Measurements from ENCODE around the gene ZNF620.

DNA sequence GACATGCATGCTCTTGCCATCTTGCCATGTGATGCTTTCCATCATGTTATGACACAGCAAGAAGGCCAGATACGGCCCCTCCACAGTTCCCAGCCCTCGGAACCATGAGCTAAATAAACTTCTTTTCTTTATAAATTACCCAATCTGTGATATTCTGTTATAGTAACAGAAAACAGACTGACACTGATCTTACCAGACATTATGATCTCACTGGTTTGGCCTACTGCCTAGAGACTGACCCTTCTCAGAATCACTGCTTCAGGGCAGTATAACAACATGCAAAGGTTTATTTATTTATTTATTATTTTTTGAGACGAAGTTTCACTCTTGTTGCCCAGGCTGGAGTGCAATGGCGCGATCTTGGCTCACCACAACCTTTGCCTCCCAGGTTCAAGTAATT is 14.9 kb upstream of the ZNF620 start:
- TF ChIP-seq HOXB5 (CRISPR knock-in tag; IDR thresholded peaks at IDR 0.05) = no peak
- TF ChIP-seq, protein P1, sequence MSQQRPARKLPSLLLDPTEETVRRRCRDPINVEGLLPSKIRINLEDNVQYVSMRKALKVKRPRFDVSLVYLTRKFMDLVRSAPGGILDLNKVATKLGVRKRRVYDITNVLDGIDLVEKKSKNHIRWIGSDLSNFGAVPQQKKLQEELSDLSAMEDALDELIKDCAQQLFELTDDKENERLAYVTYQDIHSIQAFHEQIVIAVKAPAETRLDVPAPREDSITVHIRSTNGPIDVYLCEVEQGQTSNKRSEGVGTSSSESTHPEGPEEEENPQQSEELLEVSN (IDR thresholded peaks at IDR 0.05; ENCODE audit: borderline replicate concordance, low read depth) = no peak
- no peak for TF ChIP-seq CTCF (IDR thresholded peaks at IDR 0.05)
- no peak for TF ChIP-seq EP300 (IDR thresholded peaks at IDR 0.05)
- TF ChIP-seq JUN (IDR thresholded peaks at IDR 0.05) = no peak
- TF ChIP-seq, protein P2, sequence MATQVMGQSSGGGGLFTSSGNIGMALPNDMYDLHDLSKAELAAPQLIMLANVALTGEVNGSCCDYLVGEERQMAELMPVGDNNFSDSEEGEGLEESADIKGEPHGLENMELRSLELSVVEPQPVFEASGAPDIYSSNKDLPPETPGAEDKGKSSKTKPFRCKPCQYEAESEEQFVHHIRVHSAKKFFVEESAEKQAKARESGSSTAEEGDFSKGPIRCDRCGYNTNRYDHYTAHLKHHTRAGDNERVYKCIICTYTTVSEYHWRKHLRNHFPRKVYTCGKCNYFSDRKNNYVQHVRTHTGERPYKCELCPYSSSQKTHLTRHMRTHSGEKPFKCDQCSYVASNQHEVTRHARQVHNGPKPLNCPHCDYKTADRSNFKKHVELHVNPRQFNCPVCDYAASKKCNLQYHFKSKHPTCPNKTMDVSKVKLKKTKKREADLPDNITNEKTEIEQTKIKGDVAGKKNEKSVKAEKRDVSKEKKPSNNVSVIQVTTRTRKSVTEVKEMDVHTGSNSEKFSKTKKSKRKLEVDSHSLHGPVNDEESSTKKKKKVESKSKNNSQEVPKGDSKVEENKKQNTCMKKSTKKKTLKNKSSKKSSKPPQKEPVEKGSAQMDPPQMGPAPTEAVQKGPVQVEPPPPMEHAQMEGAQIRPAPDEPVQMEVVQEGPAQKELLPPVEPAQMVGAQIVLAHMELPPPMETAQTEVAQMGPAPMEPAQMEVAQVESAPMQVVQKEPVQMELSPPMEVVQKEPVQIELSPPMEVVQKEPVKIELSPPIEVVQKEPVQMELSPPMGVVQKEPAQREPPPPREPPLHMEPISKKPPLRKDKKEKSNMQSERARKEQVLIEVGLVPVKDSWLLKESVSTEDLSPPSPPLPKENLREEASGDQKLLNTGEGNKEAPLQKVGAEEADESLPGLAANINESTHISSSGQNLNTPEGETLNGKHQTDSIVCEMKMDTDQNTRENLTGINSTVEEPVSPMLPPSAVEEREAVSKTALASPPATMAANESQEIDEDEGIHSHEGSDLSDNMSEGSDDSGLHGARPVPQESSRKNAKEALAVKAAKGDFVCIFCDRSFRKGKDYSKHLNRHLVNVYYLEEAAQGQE (IDR thresholded peaks at IDR 0.05) = no peak
- TF ChIP-seq ELK1 (IDR thresholded peaks at IDR 0.05; ENCODE audit: low read depth, low read length) = no peak
- no peak for TF ChIP-seq POLR2A (IDR thresholded peaks at IDR 0.05; ENCODE audit: low read length)
- TF ChIP-seq, protein P3, sequence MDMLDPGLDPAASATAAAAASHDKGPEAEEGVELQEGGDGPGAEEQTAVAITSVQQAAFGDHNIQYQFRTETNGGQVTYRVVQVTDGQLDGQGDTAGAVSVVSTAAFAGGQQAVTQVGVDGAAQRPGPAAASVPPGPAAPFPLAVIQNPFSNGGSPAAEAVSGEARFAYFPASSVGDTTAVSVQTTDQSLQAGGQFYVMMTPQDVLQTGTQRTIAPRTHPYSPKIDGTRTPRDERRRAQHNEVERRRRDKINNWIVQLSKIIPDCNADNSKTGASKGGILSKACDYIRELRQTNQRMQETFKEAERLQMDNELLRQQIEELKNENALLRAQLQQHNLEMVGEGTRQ (IDR thresholded peaks at IDR 0.05) = no peak
- TF ChIP-seq ZC3H11A (IDR thresholded peaks at IDR 0.05) = no peak
- no peak for TF ChIP-seq ZFP36 (IDR thresholded peaks at IDR 0.05; ENCODE audit: borderline replicate concordance, partially characterized antibody)
